MM.1S (cell line): ENCODE data around the gene CRNN.

Experiments
- DNase-seq: peaks from one replicate; pipeline ENCODE4 v3.0.0-alpha.2; 2015
- H2AFZ ChIP-seq: fragments of 300-600 bp; sonication (generic); 2 replicates; pipeline ENCODE4 v1.6.0; 2016; ENCODE audit warnings: antibody characterized with exemption, low read length
- H3F3A ChIP-seq: fragments of 300-600 bp; sonication (generic); 2 replicates; pipeline ENCODE4 v1.6.1; 2016; ENCODE audit warnings: mild to moderate bottlenecking, antibody characterized with exemption, low read length, moderate library complexity, mixed read lengths; ENCODE audit not compliant: insufficient read depth
- H3K27ac ChIP-seq: fragments of 300-600 bp; sonication (generic); 2 replicates; pipeline ENCODE4 v1.5.1; 2016; ENCODE audit warnings: mild to moderate bottlenecking, low read length
- H3K27me3 ChIP-seq: fragments of 300-600 bp; sonication (generic); replicated peaks from 2 replicates; pipeline ENCODE4 v1.6.0; 2016; ENCODE audit warnings: low read length; ENCODE audit not compliant: insufficient read depth
- H3K36me3 ChIP-seq: fragments of 300-600 bp; sonication (generic); replicated peaks from 2 replicates; pipeline ENCODE4 v1.6.1; 2016; ENCODE audit warnings: mild to moderate bottlenecking, low read length, mixed read lengths; ENCODE audit not compliant: insufficient read depth
- H3K4me1 ChIP-seq: fragments of 300-600 bp; sonication (generic); 2 replicates; pipeline ENCODE4 v1.6.1; 2016; ENCODE audit warnings: low read length, mixed read lengths
- H3K4me2 ChIP-seq: fragments of 300-600 bp; sonication (generic); 2 replicates; pipeline ENCODE4 v1.6.0; 2016; ENCODE audit warnings: low read depth, low read length
- H3K4me3 ChIP-seq: fragments of 300-600 bp; sonication (generic); 2 replicates; pipeline ENCODE4 v1.5.1; 2016; ENCODE audit warnings: low read length, mixed read lengths
- H3K79me2 ChIP-seq: fragments of 300-600 bp; sonication (generic); 2 replicates; pipeline ENCODE4 v1.6.1; 2016; ENCODE audit warnings: mixed run types, low read length, mixed read lengths
- H3K9ac ChIP-seq: fragments of 300-600 bp; sonication (generic); 2 replicates; pipeline ENCODE4 v1.6.1; 2016; ENCODE audit warnings: low read length, mixed read lengths
- H3K9me2 ChIP-seq: fragments of 300-600 bp; sonication (generic); replicated peaks from 2 replicates; pipeline ENCODE4 v1.6.1; 2016; ENCODE audit warnings: mild to moderate bottlenecking, low read length, mixed read lengths; ENCODE audit not compliant: insufficient read depth
- H3K9me3 ChIP-seq: fragments of 300-600 bp; sonication (generic); replicated peaks from 2 replicates; pipeline ENCODE4 v1.6.1; 2016; ENCODE audit warnings: mild to moderate bottlenecking, low read length, mixed read lengths; ENCODE audit not compliant: insufficient read depth
- H4K20me1 ChIP-seq: fragments of 300-600 bp; sonication (generic); 2 replicates; pipeline ENCODE4 v1.6.1; 2016; ENCODE audit warnings: mild to moderate bottlenecking, low read length, moderate library complexity, mixed read lengths; ENCODE audit not compliant: insufficient read depth
- CTCF ChIP-seq: fragments of 300-600 bp; sonication (generic); IDR thresholded peaks from 2 replicates; pipeline ENCODE4 v1.5.1; 2016; ENCODE audit warnings: antibody characterized with exemption, low read length, mixed read lengths
- EZH2 ChIP-seq: fragments of 300-600 bp; sonication (generic); optimal IDR thresholded peaks from 2 replicates; pipeline ENCODE3; 2017; ENCODE audit warnings: low read depth, mild to moderate bottlenecking, antibody characterized with exemption, low read length, mixed read lengths
- EZH2phosphoT487 ChIP-seq: fragments of 300-600 bp; sonication (generic); IDR thresholded peaks from 2 replicates; pipeline ENCODE4 v1.6.1; 2018; ENCODE audit warnings: antibody characterized with exemption, low read length

The CRNN gene

GRCh38 chr1:152413909-152414308, at the start of gene CRNN:
TSS of gene CRNN (minus strand) at chr1:152414263. CDS start at chr1:152412233, 2,030 bp downstream.
- no peaks in the 10 kb centered on the region for H3F3A ChIP-seq

GRCh38 chr1:152462636-152463035, 48.6 kb upstream of the CRNN start:
- Histone ChIP-seq H3K27ac (no peak overlapping the region), H2AFZ (no peak overlapping the region), H4K20me1 (no peaks in the 10 kb centered on the region), H3F3A (peaks cover 19% of the 10 kb centered on the region), H3K9ac (no peak overlapping the region), H3K4me3 (no peak overlapping the region), H3K9me3 (no peaks in the 10 kb centered on the region), H3K9me2 (no peaks in the 10 kb centered on the region), H3K4me2 (no peak overlapping the region), H3K27me3 (peaks cover 16% of the 10 kb centered on the region), H3K36me3 (no peaks in the 10 kb centered on the region), H3K79me2 (no peaks in the 10 kb centered on the region), H3K4me1 (peaks cover 20% of the 10 kb centered on the region)
- DNase-seq: no peak
- TF ChIP-seq CTCF (no peak), EZH2phosphoT487 (no peak), EZH2 (no peak)

More at GRCh38 chr1:152413909-152414308, at the start of gene CRNN:
- Histone ChIP-seq H3K4me1 (no peaks in the 10 kb centered on the region), H3K36me3 (no peaks in the 10 kb centered on the region), H4K20me1 (no peaks in the 10 kb centered on the region), H3K9me2 (no peaks in the 10 kb centered on the region), H2AFZ (no peak within 1 kb of the TSS), H3K27me3 (no peaks in the 10 kb centered on the region), H3K79me2 (no peaks in the 10 kb centered on the region), H3K4me2 (no peak within 1 kb of the TSS), H3K9me3 (no peaks in the 10 kb centered on the region), H3K4me3 (no peak within 1 kb of the TSS), H3K27ac (no peak within 1 kb of the TSS), H3K9ac (no peak within 1 kb of the TSS)
- no peak for TF ChIP-seq EZH2phosphoT487
- no peak for TF ChIP-seq EZH2
- no peak for TF ChIP-seq CTCF
- DNase-seq: no peak

- peak; percentile 70 for TF ChIP-seq CTCF
- TF ChIP-seq EZH2phosphoT487: no peak
- no peak overlapping the region for H2AFZ ChIP-seq
- peaks cover 19% of the 10 kb centered on the region for H3F3A ChIP-seq
- H3K27me3 ChIP-seq: peaks cover 27% of the 10 kb centered on the region
- no peaks in the 10 kb centered on the region for H3K79me2 ChIP-seq
- no peak overlapping the region for H3K27ac ChIP-seq
- DNase-seq: peak; percentile 87
- H4K20me1 ChIP-seq: no peaks in the 10 kb centered on the region
- H3K4me3 ChIP-seq: no peak overlapping the region
- H3K4me1 ChIP-seq: peaks cover 20% of the 10 kb centered on the region
- H3K36me3 ChIP-seq: no peaks in the 10 kb centered on the region
- no peaks in the 10 kb centered on the region for H3K9me3 ChIP-seq
- H3K4me2 ChIP-seq: peak overlapping the region; percentile 11; the same call in 1 of the 2 replicates
- no peaks in the 10 kb centered on the region for H3K9me2 ChIP-seq
- H3K9ac ChIP-seq: no peak overlapping the region
These were observed 47.5 kb upstream of the CRNN start for GRCh38 chr1:152461544-152461943.
